ENCODE measurements around the gene APOL3.

- TF ChIP-seq, protein P1, sequence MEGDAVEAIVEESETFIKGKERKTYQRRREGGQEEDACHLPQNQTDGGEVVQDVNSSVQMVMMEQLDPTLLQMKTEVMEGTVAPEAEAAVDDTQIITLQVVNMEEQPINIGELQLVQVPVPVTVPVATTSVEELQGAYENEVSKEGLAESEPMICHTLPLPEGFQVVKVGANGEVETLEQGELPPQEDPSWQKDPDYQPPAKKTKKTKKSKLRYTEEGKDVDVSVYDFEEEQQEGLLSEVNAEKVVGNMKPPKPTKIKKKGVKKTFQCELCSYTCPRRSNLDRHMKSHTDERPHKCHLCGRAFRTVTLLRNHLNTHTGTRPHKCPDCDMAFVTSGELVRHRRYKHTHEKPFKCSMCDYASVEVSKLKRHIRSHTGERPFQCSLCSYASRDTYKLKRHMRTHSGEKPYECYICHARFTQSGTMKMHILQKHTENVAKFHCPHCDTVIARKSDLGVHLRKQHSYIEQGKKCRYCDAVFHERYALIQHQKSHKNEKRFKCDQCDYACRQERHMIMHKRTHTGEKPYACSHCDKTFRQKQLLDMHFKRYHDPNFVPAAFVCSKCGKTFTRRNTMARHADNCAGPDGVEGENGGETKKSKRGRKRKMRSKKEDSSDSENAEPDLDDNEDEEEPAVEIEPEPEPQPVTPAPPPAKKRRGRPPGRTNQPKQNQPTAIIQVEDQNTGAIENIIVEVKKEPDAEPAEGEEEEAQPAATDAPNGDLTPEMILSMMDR (IDR thresholded peaks at IDR 0.05; ENCODE audit: low read length), result no peak
- no peak for TF ChIP-seq EZH2 (IDR thresholded peaks at IDR 0.05; ENCODE audit: borderline replicate concordance, low read length)
These were observed 35.1 kb downstream of the APOL3 start for GRCh38 chr22:36125434-36125833.
